HG03066 (cell line): ENCODE data around the gene ULK4.
"Not testable (repeated sequence)": the region's sequence is repeated elsewhere in the genome, so short reads cannot be mapped to it uniquely, and the experiment has no call there.

Source experiments
- ATAC-seq: cut with Tn5 transposase; IDR thresholded peaks from one replicate; pipeline ENCODE4 v1.9.1; 2021; ENCODE audit warnings: low read depth; ENCODE audit not compliant: unreplicated experiment

The ULK4 gene

GRCh38 chr3:41457176-41457575 is 504.7 kb downstream of the ULK4 start:
- no peak for ATAC-seq

GRCh38 chr3:41456162-41456561 is 505.7 kb downstream of the ULK4 start:
- no peak for ATAC-seq

- not testable (repeated sequence) for ATAC-seq
Measured at GRCh38 chr3:41453618-41454017, 508.3 kb downstream of the ULK4 start.

GRCh38 chr3:41450416-41451231 is 511.3 kb downstream of the ULK4 start:
- no peak for ATAC-seq

DNA sequence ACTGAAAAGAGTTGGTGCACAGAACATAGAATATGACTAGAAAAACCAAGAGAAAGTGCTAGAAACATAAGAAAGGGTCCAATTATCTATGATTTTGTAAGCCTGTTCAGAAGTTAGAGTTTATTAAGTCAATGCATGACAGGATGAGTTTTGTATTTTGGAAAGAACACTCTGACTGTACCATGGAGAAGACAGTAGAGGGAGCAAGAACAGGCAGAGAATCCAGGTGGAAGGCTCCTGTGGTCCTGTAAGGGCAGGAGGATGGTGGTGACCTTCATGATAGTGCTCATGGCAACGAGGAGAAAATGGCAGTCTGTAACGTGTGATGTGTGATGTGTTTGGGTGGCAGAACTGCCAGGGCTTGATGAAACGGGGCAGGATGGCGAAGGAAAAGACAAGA is 513.5 kb downstream of the ULK4 start:
- ATAC-seq = no peak

DNA sequence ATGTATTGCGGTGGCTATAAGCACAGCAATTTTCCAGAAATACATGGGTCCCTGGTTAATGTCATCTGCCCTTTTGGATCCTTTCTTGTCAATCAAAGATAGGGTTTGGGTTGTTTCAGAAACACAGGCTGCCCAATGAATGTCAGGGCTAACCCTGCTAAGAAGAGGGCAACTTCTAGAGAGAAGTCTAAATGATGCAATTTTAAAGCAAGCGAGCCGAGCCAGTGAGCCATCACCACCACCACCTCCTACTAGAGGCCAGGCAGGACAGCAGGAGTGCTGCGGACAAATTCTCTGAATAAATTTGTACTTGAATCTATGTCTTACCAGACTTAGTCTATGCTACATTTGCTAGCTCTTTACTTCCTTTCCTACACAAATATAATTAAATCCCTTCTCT is 514.2 kb downstream of the ULK4 start:
- no peak for ATAC-seq

GRCh38 chr3:41446316-41446715 is 515.6 kb downstream of the ULK4 start:
- not testable (repeated sequence) for ATAC-seq

GRCh38 chr3:41441568-41441967 is 520.3 kb downstream of the ULK4 start:
- no peak for ATAC-seq

- ATAC-seq = no peak
Measured at GRCh38 chr3:41441139-41441538, 520.8 kb downstream of the ULK4 start.

GRCh38 chr3:41436983-41437382 is 524.9 kb downstream of the ULK4 start:
- no peak for ATAC-seq

GRCh38 chr3:41434781-41435180 is 527.1 kb downstream of the ULK4 start:
- ATAC-seq = no peak

- no peak for ATAC-seq
Measured at GRCh38 chr3:41431386-41431785, 530.5 kb downstream of the ULK4 start.

DNA sequence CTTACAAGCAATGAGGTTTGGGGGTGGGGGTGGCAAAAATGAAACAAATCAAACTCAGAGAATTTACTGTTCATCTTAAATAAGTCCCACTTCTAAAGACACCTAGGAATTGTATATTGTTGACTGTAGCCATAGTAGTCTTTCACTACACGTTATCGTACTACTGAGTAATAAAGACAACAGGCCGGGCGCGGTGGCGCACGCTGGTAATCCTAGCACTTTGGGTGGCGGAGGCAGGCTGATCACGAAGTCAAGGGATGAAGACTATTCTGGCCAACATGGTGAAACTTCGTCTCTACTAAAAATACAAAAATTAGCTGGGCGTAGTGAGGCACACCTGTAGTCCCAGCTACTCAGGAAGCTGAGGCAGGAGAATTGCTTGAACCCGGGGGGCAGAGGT is 531.0 kb downstream of the ULK4 start:
- no peak for ATAC-seq

- no peak for ATAC-seq
Measured at GRCh38 chr3:41430391-41430790, 531.5 kb downstream of the ULK4 start.

DNA sequence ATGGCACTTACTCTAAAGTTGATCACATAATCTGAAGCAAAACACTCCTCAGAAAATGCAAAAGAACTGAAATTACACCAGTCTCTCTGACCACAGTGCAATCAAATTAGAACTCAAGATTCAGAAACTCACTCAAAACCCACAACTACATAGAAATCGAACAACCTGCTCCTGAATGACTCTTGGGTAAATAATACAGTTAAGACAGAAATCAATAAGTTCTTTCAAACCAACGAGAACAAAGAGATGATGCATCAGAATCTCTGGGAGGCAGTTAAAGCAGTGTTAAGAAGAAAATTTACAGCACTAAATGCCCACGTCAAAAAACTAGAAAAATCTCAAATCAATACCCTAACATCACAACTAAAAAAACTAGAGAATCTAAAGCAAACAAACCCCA is 535.4 kb downstream of the ULK4 start:
- no peak for ATAC-seq

DNA sequence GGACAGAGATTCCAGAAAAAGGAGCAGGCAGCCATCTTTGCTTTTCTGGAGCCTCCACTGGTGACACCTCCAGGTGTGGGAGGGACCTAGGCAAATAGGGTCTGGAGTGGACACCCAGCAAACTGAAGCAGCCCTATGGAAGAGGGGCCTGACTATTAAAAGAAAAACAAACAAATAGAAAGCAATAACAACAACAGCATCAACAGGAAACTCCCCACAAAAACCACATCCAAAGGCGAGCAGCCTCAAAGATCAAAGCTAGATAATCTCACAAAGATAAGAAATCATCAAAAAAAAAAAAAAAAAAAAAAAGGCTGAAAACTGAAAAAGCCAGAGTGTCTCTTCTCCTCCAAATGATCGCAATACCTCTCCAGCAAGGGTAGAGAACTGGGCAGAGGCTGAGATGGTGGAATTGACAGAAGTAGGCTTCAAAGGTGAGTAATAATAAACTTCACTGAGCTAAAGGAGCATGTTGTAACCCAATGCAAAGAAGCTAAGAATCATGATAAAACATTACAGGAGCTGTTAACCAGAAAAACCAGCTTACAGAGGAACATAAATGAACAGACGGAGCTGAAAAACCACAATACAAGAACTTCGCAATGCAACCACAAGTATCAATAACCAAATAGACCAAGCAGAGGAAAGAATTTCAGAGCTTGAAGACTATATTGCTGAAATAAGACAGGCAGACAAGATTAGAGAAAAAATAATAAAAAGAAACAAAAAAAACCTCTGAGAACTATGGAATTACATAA is 537.2 kb downstream of the ULK4 start:
- no peak for ATAC-seq

GRCh38 chr3:41419809-41420208 is 542.1 kb downstream of the ULK4 start:
- ATAC-seq = no peak

- no peak for ATAC-seq
Measured at GRCh38 chr3:41418961-41419691, 542.8 kb downstream of the ULK4 start.

- ATAC-seq = no peak
Measured at GRCh38 chr3:41417574-41417973, 544.3 kb downstream of the ULK4 start.

- ATAC-seq = no peak
Measured at GRCh38 chr3:41411065-41411464, 550.8 kb downstream of the ULK4 start.

- no peak for ATAC-seq
Measured at GRCh38 chr3:41405466-41405865, 556.4 kb downstream of the ULK4 start.
